ENCODE data around the gene GPR39.

DNA sequence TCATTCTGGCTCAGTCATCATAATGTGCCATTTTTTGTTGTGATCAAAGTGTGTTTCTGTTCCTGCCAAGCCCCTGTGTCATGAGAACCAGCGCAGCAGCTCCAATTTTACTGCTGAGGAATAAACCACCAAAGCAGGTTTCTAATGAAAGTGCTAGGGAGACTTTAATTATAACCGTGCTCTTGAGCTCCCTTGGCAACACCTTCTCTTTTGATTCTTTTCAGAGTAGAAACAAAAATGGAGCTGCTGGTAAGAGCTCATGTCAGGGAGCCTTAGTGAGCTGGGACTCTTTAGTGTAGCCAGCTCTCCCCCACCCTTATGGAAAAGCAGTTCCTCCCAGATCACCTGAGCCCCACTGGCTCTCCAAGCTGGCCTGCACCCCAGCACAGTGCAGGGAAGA, 179.1 kb downstream of the GPR39 start:
- TF ChIP-seq, protein P1, sequence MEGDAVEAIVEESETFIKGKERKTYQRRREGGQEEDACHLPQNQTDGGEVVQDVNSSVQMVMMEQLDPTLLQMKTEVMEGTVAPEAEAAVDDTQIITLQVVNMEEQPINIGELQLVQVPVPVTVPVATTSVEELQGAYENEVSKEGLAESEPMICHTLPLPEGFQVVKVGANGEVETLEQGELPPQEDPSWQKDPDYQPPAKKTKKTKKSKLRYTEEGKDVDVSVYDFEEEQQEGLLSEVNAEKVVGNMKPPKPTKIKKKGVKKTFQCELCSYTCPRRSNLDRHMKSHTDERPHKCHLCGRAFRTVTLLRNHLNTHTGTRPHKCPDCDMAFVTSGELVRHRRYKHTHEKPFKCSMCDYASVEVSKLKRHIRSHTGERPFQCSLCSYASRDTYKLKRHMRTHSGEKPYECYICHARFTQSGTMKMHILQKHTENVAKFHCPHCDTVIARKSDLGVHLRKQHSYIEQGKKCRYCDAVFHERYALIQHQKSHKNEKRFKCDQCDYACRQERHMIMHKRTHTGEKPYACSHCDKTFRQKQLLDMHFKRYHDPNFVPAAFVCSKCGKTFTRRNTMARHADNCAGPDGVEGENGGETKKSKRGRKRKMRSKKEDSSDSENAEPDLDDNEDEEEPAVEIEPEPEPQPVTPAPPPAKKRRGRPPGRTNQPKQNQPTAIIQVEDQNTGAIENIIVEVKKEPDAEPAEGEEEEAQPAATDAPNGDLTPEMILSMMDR (conservative IDR thresholded peaks at IDR 0.05): no peak
- TF ChIP-seq EZH2 (IDR thresholded peaks at IDR 0.05; ENCODE audit: low read depth): no peak
